Parathyroid adenoma (tissue), 2 donors: ENCODE measurements around the gene ROBO4.

Source experiments
- H2AFZ ChIP-seq: fragments of 300-600 bp; sonication (generic); one replicate; pipeline ENCODE4 v1.7.0; 2017; ENCODE audit warnings: antibody characterized with exemption, mild to moderate bottlenecking
- H3K27ac ChIP-seq: fragments of 300-600 bp; sonication (generic); one replicate; pipeline ENCODE4 v1.7.0; 2017
- H3K27me3 ChIP-seq: fragments of 300-600 bp; sonication (generic); one replicate; pipeline ENCODE4 v1.7.0; 2017; ENCODE audit warnings: low read length; ENCODE audit not compliant: control insufficient read depth, insufficient read depth
- H3K36me3 ChIP-seq: fragments of 300-600 bp; sonication (generic); one replicate; pipeline ENCODE4 v1.7.0; 2017; ENCODE audit warnings: low read length; ENCODE audit not compliant: control insufficient read depth, insufficient read depth
- H3K4me1 ChIP-seq: fragments of 300-600 bp; sonication (generic); one replicate; pipeline ENCODE4 v1.7.0; 2017; ENCODE audit warnings: control low read depth
- H3K4me2 ChIP-seq: fragments of 300-600 bp; sonication (generic); one replicate; pipeline ENCODE4 v1.7.0; 2017; ENCODE audit warnings: low read length
- H3K4me3 ChIP-seq: fragments of 300-600 bp; sonication (generic); one replicate; pipeline ENCODE4 v1.7.0; 2017; ENCODE audit warnings: low read depth, low read length
- H3K79me2 ChIP-seq: fragments of 300-600 bp; sonication (generic); one replicate; pipeline ENCODE4 v1.7.0; 2017; ENCODE audit warnings: control low read depth
- H3K9ac ChIP-seq: fragments of 300-600 bp; sonication (generic); one replicate; pipeline ENCODE4 v1.7.0; 2017; ENCODE audit warnings: mild to moderate bottlenecking
- H3K9me3 ChIP-seq: fragments of 300-600 bp; sonication (generic); one replicate; pipeline ENCODE4 v1.7.0; 2017; ENCODE audit warnings: low read length; ENCODE audit not compliant: control insufficient read depth
- CTCF ChIP-seq: fragments of 300-600 bp; sonication (generic); IDR thresholded peaks from one replicate; pipeline ENCODE4 v1.7.0; 2017; ENCODE audit warnings: antibody characterized with exemption, mild to moderate bottlenecking
- donor health status: primary hyperparathyroidism.

The ROBO4 gene

GRCh38 chr11:124892146-124892545 lies 5.5 kb downstream of the ROBO4 start:
- H3K79me2 ChIP-seq, result no peaks in the 10 kb centered on the region
- no peak for TF ChIP-seq CTCF
- no peak overlapping the region for H3K4me2 ChIP-seq
- no peak overlapping the region for H2AFZ ChIP-seq
- H3K27me3 ChIP-seq, result no peaks in the 10 kb centered on the region
- H3K9me3 ChIP-seq, result no peaks in the 10 kb centered on the region
- no peaks in the 10 kb centered on the region for H3K36me3 ChIP-seq
- H3K9ac ChIP-seq, result no peak overlapping the region
- no peaks in the 10 kb centered on the region for H3K4me1 ChIP-seq
- no peak overlapping the region for H3K27ac ChIP-seq
- no peak overlapping the region for H3K4me3 ChIP-seq

DNA sequence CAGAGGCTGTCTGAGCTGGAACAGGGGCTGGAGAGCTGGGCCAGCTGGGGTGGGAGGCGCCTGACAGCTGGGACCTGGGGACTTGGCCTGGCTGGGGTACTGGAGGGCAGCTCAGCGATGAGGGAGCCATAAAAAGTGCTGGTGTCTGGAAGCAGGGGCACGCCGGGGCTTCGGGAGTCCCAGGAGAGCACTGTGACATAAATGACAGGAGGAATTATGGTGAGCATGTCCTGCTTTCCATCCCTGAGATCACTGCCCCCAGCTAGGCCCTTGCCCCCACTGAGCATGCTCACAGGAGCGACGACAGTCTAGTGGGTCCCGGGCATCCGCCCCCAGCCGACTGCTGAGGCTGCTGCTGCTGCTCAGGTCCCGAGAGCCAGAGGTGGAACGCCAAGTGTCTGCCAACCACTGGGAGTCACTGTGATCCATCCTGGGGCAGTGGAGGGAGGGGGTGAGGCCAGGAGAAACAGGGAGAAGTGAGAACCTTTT lies 6.2 kb downstream of the ROBO4 start:
- TF ChIP-seq CTCF, result no peak
- H3K27ac ChIP-seq, result no peak overlapping the region
- no peak overlapping the region for H3K4me2 ChIP-seq
- H3K27me3 ChIP-seq, result no peaks in the 10 kb centered on the region
- no peaks in the 10 kb centered on the region for H3K9me3 ChIP-seq
- H3K36me3 ChIP-seq, result no peaks in the 10 kb centered on the region
- H3K4me1 ChIP-seq, result no peaks in the 10 kb centered on the region
- H3K9ac ChIP-seq, result no peak overlapping the region
- no peak overlapping the region for H2AFZ ChIP-seq
- H3K4me3 ChIP-seq, result no peak overlapping the region
- no peaks in the 10 kb centered on the region for H3K79me2 ChIP-seq

DNA sequence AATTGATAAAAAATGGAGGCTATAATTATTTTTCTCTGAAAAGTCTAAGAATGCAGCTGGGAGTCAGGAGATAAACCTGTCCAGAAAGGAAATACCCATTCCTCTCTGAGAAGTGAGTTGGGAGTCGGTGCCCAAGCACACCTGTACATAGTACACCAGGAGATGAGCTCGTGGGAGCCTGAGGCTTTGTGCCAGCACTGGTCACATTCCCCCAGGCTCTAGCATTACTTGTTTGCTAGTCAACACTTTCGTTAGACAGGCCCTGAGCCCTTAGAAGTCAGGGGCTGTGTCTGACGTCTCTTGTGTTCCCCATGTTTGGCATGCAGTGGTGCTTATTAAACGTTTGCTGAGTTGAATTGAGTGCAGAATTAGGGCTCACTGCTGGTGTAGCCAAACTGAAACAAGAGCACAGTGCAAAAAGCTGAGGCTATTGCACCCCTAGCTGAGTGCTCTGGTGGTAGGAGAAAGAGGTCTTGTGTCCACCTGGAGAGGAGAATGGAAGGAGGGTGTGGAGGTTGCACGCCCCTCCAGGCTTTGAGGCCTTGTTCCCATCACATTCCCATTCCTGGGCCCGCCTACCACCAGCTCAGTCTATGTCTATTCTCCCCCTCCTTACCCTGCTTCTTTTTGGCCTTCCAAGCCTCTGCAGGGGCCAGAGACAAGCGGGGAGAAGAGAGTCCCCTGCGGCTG lies 6.8 kb downstream of the ROBO4 start:
- no peak for TF ChIP-seq CTCF
- no peak overlapping the region for H3K9ac ChIP-seq
- H3K27me3 ChIP-seq, result no peaks in the 10 kb centered on the region
- H3K4me2 ChIP-seq, result no peak overlapping the region
- H3K79me2 ChIP-seq, result no peaks in the 10 kb centered on the region
- H2AFZ ChIP-seq, result no peak overlapping the region
- H3K4me1 ChIP-seq, result no peaks in the 10 kb centered on the region
- no peak overlapping the region for H3K27ac ChIP-seq
- no peaks in the 10 kb centered on the region for H3K9me3 ChIP-seq
- H3K4me3 ChIP-seq, result no peak overlapping the region
- no peaks in the 10 kb centered on the region for H3K36me3 ChIP-seq

GRCh38 chr11:124890151-124890550 lies 7.5 kb downstream of the ROBO4 start:
- Histone ChIP-seq H3K36me3 (no peaks in the 10 kb centered on the region), H3K79me2 (no peaks in the 10 kb centered on the region), H3K27me3 (no peaks in the 10 kb centered on the region), H3K4me2 (no peak overlapping the region), H3K9me3 (no peaks in the 10 kb centered on the region), H3K9ac (no peak overlapping the region), H3K27ac (no peak overlapping the region), H3K4me3 (no peak overlapping the region), H3K4me1 (no peaks in the 10 kb centered on the region), H2AFZ (no peak overlapping the region)
- no peak for TF ChIP-seq CTCF
